ENCODE data around the gene CDC34. TPM values are rescaled to one million over a fixed set of nuclear protein-coding genes. Genes with fewer than 3 reads are reported as not detected.

Gene CDC34
- total and polyA plus RNA-seq, 12 donors: 70.2 to 162 (median 77.5) TPM

GRCh38 chr19:494171-495080 is 37.1 kb upstream of the CDC34 start:
- intact Hi-C loops (cut with DNase I): no loop called here
- 49 to 51% methylated on average over 22 of the region's 22 CpGs for WGBS, 2 donors
- peaks cover 12 to 35% (median 28%) of the 10 kb centered on the region in 7 donors for H3K27me3 ChIP-seq
- TF ChIP-seq CTCF (IDR thresholded peaks at IDR 0.05): no peak
- no peak overlapping the region for H3K4me3 ChIP-seq
- no peaks in the 10 kb centered on the region for H3K36me3 ChIP-seq
- peak in 2 of 8 donors; percentile 22 to 26 for ATAC-seq
- H3K9me3 ChIP-seq: no peaks in the 10 kb centered on the region
- H3K27ac ChIP-seq: no peak overlapping the region
- peaks cover 5 to 38% (median 19%) of the 10 kb centered on the region in 9 donors for H3K4me1 ChIP-seq
- DNase-seq: peak in 1 of 2 donors; percentile 16

- intact Hi-C loops (cut with DNase I): no loop called here
- peaks cover 12 to 41% (median 34%) of the 10 kb centered on the region in 7 donors for H3K27me3 ChIP-seq
- peaks cover 5 to 31% (median 13%) of the 10 kb centered on the region in 9 donors for H3K4me1 ChIP-seq
- WGBS, 2 donors: 58 to 62% methylated on average over 9 to 10 of the region's 10 CpGs
- no peaks in the 10 kb centered on the region for H3K9me3 ChIP-seq
- DNase-seq (peak in 1 of 2 donors; percentile 2), ATAC-seq (peak in 1 of 8 donors; percentile 8)
- H3K36me3 ChIP-seq: no peaks in the 10 kb centered on the region
- no peak for TF ChIP-seq CTCF (IDR thresholded peaks at IDR 0.05)
- no peak overlapping the region for H3K27ac ChIP-seq
- H3K4me3 ChIP-seq: no peak overlapping the region
Observed at GRCh38 chr19:495081-495401, 36.5 kb upstream of the CDC34 start.

GRCh38 chr19:495402-496111 is 36.0 kb upstream of the CDC34 start:
- 18 to 21% methylated on average over 32 of the region's 32 CpGs for WGBS, 2 donors
- no peaks in the 10 kb centered on the region for H3K36me3 ChIP-seq
- H3K4me1 ChIP-seq: peaks cover 4 to 30% (median 12%) of the 10 kb centered on the region in 9 donors
- peak in 2 of 8 donors; percentile 35 to 37 for ATAC-seq
- TF ChIP-seq CTCF (IDR thresholded peaks at IDR 0.05): peak; percentile 51 to 83 (median 71)
- H3K27ac ChIP-seq: no peak overlapping the region
- intact Hi-C loops (cut with DNase I): no loop called here
- H3K4me3 ChIP-seq: no peak overlapping the region
- DNase-seq: peak in 1 of 2 donors; percentile 11
- peaks cover 12 to 44% (median 37%) of the 10 kb centered on the region in 7 donors for H3K27me3 ChIP-seq
- H3K9me3 ChIP-seq: no peaks in the 10 kb centered on the region

- no peak for TF ChIP-seq CTCF (IDR thresholded peaks at IDR 0.05)
- intact Hi-C loops (cut with DNase I): no loop called here
- Histone ChIP-seq H3K27ac (no peak within 1 kb of the TSS), H3K4me1 (peaks cover 4 to 30% (median 12%) of the 10 kb centered on the region in 9 donors), H3K27me3 (peaks cover 12 to 47% (median 37%) of the 10 kb centered on the region in 7 donors), H3K9me3 (no peaks in the 10 kb centered on the region), H3K36me3 (no peaks in the 10 kb centered on the region), H3K4me3 (no peak within 1 kb of the TSS)
- 6 to 8% methylated on average over 31 to 32 of the region's 33 CpGs for WGBS, 2 donors
- DNase-seq: peak in 1 of 2 donors; percentile 6
- no peak for ATAC-seq
Observed at GRCh38 chr19:496112-496665, 35.4 kb upstream of the CDC34 start, which contains the start of gene MADCAM1. MADCAM1 (plus strand) TSS chr19:496486; CDS start chr19:496500, 14 bp downstream.
